ENCODE results near the gene SLC6A2. TPM values are rescaled to one million over a fixed set of nuclear protein-coding genes. Genes with fewer than 3 reads are reported as not detected.

Gene SLC6A2
- total RNA-seq, 4 donors from 2014 or later: 18.4 to 30.2 (median 23.0) TPM

DNA sequence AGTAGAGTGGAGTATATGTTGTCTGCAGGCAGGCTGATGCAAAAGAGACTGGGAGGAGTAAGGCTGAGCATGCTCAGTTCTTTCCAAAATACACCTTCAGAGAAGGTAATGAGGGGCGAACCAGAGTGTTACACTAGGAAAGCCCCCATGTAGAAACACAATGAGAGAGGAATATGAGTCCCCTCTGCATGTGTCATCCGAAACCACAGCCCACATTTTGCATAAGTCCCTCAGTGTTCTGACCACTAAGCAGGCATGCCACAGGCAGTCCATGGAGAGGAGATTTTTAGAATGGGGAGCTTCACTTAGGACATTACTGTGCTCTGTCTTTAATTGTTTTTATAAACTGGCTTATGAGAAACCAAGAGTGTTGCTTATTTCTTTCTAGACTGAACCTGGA, 32.0 kb downstream of the SLC6A2 start:
- H3K27me3 ChIP-seq: no peaks in the 10 kb centered on the region
- H3K27ac ChIP-seq: no peak overlapping the region
- DNase-seq (ENCODE audit: low spot score in 2 of 2): no peak
- 71% methylated on average over 2 of the region's 2 CpGs for WGBS
- no peaks in the 10 kb centered on the region for H3K9me3 ChIP-seq
- no peaks in the 10 kb centered on the region for H3K36me3 ChIP-seq
- no peaks in the 10 kb centered on the region for H3K4me1 ChIP-seq
- TF ChIP-seq EP300 (IDR thresholded peaks at IDR 0.05): no peak
- no peak for TF ChIP-seq POLR2AphosphoS5 (IDR thresholded peaks at IDR 0.05)
- TF ChIP-seq, protein P1, sequence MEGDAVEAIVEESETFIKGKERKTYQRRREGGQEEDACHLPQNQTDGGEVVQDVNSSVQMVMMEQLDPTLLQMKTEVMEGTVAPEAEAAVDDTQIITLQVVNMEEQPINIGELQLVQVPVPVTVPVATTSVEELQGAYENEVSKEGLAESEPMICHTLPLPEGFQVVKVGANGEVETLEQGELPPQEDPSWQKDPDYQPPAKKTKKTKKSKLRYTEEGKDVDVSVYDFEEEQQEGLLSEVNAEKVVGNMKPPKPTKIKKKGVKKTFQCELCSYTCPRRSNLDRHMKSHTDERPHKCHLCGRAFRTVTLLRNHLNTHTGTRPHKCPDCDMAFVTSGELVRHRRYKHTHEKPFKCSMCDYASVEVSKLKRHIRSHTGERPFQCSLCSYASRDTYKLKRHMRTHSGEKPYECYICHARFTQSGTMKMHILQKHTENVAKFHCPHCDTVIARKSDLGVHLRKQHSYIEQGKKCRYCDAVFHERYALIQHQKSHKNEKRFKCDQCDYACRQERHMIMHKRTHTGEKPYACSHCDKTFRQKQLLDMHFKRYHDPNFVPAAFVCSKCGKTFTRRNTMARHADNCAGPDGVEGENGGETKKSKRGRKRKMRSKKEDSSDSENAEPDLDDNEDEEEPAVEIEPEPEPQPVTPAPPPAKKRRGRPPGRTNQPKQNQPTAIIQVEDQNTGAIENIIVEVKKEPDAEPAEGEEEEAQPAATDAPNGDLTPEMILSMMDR (IDR thresholded peaks at IDR 0.05): no peak
- no peak for TF ChIP-seq POLR2A (IDR thresholded peaks at IDR 0.05)
- H3K4me3 ChIP-seq: no peak overlapping the region

DNA sequence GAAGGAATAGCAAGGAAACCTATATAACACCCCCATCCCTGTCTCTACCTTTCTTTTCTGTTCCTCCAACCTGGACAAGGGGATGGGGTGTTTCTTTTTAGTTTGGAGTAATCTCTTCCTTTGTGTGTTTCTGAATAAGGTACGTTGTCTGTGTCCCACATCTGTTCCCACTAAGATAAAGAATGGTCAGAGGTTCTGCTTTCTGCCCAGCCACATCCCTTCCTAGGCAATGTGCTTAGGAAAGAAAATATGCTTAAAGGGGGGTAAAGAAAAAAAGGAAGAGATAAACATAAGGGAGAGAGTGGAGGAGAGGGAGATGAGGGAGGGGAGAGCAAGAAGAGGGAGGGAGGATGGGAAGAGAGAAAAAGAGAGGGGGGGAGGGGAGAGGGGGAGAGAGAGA, 35.1 kb downstream of the SLC6A2 start:
- Histone ChIP-seq H3K36me3 (no peaks in the 10 kb centered on the region), H3K9me3 (no peaks in the 10 kb centered on the region), H3K4me3 (no peak overlapping the region), H3K27ac (no peak overlapping the region), H3K27me3 (no peaks in the 10 kb centered on the region), H3K4me1 (no peaks in the 10 kb centered on the region)
- no peak for TF ChIP-seq EP300 (IDR thresholded peaks at IDR 0.05)
- no peak for TF ChIP-seq POLR2AphosphoS5 (IDR thresholded peaks at IDR 0.05)
- no peak for TF ChIP-seq POLR2A (IDR thresholded peaks at IDR 0.05)
- TF ChIP-seq, protein P1 (IDR thresholded peaks at IDR 0.05): no peak
- WGBS: 79% methylated on average over 1 of the region's 1 CpG
- DNase-seq (ENCODE audit: low spot score in 2 of 2): no peak

DNA sequence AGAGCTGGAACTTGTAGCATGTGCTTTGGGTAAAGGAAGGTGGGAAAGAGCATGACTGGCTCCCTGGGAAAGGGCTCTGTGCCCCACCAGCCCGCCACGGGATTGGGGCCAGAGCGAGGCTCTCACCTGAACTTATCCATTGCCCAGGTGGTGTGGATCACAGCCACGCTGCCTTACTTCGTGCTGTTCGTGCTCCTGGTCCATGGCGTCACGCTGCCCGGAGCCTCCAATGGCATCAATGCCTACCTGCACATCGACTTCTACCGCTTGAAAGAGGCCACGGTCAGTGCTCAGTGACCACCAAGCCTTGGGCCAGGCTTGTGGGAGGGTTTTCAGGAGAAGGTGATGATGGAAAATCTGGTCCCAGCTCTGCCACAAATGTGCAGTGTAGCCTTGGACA, 36.0 kb downstream of the SLC6A2 start:
- TF ChIP-seq POLR2AphosphoS5 (IDR thresholded peaks at IDR 0.05): no peak
- TF ChIP-seq EP300 (IDR thresholded peaks at IDR 0.05): no peak
- no peak for TF ChIP-seq POLR2A (IDR thresholded peaks at IDR 0.05)
- TF ChIP-seq, protein P1 (IDR thresholded peaks at IDR 0.05): no peak
- DNase-seq (ENCODE audit: low spot score in 2 of 2): no peak
- WGBS: no CpG with 5 or more reads among the region's 12 CpGs
- Histone ChIP-seq H3K9me3 (no peaks in the 10 kb centered on the region), H3K27ac (no peak overlapping the region), H3K27me3 (no peaks in the 10 kb centered on the region), H3K4me1 (no peaks in the 10 kb centered on the region), H3K36me3 (no peaks in the 10 kb centered on the region), H3K4me3 (no peak overlapping the region)

DNA sequence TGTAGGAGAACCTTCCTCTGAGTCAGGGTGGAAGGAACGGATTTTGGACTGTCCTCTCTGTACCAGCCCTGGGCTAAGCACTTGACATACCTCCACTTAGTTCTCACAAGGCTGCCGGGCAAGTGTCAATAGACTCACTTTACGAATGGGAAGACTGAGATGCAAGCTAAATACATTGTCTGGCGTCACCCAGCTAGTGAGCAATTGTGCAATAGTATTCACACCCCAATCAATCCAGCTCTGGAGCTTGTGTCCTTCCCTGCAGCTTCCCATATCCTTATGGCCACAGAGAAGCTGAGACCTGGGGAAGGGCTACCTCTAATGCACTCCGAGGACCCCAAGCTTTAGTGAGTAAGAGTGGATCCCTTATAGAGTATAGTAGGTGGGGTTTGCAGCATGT, 39.8 kb downstream of the SLC6A2 start:
- Histone ChIP-seq H3K4me1 (no peaks in the 10 kb centered on the region), H3K4me3 (no peak overlapping the region), H3K27ac (no peak overlapping the region), H3K27me3 (no peaks in the 10 kb centered on the region), H3K36me3 (no peaks in the 10 kb centered on the region), H3K9me3 (no peaks in the 10 kb centered on the region)
- no peak for DNase-seq (ENCODE audit: low spot score in 2 of 2)
- no peak for TF ChIP-seq EP300 (IDR thresholded peaks at IDR 0.05)
- TF ChIP-seq POLR2AphosphoS5 (IDR thresholded peaks at IDR 0.05): no peak
- TF ChIP-seq, protein P1 (IDR thresholded peaks at IDR 0.05): no peak
- TF ChIP-seq POLR2A (IDR thresholded peaks at IDR 0.05): no peak
- WGBS: 85% methylated on average over 5 of the region's 5 CpGs

DNA sequence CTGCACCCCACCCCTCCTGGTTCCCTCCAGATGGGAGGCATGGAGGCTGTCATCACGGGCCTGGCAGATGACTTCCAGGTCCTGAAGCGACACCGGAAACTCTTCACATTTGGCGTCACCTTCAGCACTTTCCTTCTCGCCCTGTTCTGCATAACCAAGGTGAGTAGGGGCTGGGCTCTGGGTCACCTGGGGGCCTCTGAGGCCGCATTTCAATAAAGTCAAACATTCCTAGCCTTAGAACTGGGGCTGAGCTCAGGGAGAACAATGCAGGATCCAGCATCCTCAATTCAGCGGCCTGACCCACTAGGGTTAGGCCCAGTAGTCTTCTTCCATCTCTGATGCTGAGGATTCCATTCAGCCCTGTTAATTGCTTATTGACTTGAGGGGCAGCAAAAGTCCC, 42.1 kb downstream of the SLC6A2 start:
- Histone ChIP-seq H3K9me3 (no peaks in the 10 kb centered on the region), H3K4me3 (no peak overlapping the region), H3K36me3 (no peaks in the 10 kb centered on the region), H3K4me1 (no peaks in the 10 kb centered on the region), H3K27me3 (no peaks in the 10 kb centered on the region), H3K27ac (no peak overlapping the region)
- WGBS: 83% methylated on average over 7 of the region's 7 CpGs
- no peak for TF ChIP-seq POLR2AphosphoS5 (IDR thresholded peaks at IDR 0.05)
- no peak for TF ChIP-seq EP300 (IDR thresholded peaks at IDR 0.05)
- TF ChIP-seq, protein P1 (IDR thresholded peaks at IDR 0.05): no peak
- no peak for TF ChIP-seq POLR2A (IDR thresholded peaks at IDR 0.05)
- DNase-seq (ENCODE audit: low spot score in 2 of 2): no peak

All from suprapubic skin (tissue), 4 donors.